Fibroblast of skin of right quadriceps (primary cell): ENCODE data around the gene PTPRU.
"Not testable (repeated sequence)": the region's sequence is repeated elsewhere in the genome, so short reads cannot be mapped to it uniquely, and the experiment has no call there.

ENCODE experiments used
- DNase-seq: peaks from one replicate; pipeline ENCODE4 v3.0.0-alpha.2; 2013

PTPRU gene

DNA sequence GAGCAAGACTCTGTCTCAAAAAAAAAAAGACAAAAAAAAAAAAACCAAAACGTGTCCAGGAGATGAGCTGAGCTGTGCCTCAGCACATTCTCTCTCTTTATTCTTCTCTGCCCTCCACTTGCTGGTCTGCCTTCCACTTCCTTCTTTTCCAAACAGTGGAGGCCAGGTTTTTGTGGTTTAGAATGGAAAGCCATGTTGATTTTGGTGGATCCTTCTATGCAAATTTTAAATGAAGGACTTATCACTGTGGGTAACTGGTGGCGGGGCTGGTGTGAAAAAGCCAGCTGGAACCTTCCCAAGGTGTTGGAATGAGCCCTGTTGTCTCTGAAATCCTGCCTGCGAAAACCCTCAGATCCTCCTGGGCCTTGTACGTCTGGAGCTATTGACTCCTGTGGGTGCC, 61.9 kb downstream of the PTPRU start:
- DNase-seq: no peak

DNA sequence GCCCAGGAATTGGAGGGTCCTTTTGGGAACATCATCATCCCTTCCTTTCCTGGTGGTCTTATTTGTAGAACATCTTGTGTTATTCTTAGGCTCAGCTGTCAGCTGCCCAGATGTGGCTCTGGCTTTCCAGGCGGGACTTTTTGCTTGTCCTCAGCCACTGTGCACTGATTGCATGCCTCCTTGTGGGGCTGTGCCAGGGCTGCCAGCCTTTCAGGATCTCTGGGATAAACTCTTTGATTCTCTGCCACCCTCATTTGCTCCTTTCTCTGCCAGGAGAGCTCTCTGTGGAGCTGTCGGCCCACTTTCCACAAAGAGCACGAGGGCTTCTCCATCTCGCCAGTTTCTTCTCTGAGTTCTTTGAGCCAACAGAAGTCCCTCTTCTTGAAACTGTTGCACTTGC, 63.1 kb downstream of the PTPRU start:
- DNase-seq: no peak

DNA sequence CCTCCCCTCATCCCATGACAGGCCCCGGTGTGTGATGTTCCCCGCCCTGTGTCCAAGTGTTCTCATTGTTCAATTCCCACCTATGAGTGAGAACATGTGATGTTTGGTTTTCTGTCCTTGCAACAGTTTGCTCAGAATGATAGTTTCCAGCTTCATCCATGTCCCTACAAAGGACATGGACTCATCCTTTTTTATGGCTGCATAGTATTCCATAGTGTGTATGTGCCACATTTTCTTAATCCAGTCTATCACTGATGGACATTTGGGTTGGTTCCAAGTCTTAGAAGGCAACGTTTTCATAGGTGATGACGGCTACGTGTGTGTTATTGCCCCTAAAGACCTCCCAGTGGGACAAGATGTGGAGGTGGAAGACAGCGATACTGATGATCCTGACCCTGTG, 65.4 kb downstream of the PTPRU start:
- not testable (repeated sequence) for DNase-seq

DNA sequence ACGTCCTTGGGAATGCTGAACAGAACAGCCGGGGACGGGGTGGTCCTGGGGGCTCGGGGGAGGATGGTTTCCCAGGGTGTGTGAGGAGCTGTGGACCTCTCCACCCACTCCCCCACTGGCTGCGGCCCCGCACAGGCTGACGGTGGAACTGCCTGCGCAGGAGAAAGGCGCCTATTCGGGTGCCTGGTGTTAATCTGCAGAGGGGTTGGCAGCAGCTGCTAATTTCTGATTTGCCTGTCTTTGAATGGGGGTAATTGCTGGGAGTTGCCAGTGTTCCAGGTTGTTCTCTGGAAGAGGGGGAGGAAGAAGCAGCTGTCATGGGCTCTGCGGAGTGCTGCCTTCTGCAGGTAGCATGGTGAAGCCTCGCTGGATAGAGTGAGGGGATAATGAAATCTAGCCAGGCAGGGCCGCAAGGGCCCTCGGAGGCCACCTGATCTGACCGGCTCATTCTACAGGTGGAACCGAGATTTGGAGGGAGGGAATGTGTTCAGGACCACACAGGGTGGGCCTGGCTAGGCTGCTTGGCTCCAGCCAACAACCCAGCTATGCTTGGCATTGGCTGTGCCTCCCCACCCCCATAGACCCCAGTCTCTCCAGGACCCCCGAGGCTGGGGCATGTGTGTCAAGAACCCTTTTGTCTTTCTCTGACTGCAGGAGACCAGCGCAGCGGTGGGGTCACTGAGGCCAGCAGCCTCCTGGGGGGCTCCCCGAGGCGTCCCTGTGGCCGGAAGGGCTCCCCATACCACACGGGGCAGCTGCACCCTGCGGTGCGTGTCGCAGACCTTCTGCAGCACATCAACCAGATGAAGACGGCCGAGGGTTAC, 67.1 kb downstream of the PTPRU start:
- no peak for DNase-seq

DNA sequence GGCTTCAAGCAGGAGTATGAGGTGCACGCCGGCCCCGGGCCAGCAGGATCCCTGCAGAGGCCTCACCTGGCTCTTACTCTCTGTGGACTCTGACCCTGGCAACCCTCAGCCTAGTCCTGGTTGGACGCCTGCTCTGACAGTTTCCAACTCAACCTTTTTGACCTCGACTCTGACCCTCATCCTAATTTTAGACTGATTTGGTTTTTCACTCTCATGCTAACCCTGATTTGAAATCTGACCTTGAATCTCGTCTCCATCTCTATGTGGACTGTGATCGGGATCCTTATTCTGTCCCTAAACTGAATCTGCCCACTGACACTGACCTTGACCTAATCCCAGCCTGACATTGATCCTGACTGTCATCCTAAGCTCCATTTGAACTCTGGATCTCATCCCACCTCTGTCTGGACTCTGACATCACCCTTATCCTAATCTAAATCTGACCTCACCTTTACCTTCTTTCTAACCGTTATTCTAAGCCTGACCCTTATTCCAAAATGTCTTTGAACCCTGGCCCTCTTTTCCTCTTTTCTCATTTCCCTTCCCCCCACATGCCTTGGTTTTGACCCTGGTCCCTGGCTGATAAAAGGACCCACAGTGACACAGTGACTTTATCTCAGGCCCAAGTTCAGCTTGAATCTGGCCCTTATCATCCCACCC, 67.8 kb downstream of the PTPRU start:
- DNase-seq: no peak

DNA sequence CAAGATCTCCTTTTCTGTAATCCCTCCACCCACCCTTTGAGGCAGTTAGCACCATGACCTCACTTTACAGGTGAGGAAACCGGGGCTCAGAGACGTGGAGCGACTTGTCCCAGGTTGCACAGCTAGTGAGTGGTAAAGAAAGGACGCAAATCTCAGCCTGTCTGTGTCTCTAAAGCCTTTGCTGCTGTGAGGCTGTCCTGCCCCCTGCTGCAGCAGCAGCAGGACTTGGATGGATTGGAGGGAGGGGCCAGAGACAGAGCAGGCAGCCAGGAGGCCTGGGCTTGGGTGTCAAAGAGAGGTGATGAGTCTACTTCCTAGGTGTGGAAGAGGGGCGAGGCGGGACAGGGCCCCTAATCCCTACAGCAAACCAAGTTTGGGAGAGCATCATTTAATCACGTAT, 69.6 kb downstream of the PTPRU start:
- no peak for DNase-seq

DNA sequence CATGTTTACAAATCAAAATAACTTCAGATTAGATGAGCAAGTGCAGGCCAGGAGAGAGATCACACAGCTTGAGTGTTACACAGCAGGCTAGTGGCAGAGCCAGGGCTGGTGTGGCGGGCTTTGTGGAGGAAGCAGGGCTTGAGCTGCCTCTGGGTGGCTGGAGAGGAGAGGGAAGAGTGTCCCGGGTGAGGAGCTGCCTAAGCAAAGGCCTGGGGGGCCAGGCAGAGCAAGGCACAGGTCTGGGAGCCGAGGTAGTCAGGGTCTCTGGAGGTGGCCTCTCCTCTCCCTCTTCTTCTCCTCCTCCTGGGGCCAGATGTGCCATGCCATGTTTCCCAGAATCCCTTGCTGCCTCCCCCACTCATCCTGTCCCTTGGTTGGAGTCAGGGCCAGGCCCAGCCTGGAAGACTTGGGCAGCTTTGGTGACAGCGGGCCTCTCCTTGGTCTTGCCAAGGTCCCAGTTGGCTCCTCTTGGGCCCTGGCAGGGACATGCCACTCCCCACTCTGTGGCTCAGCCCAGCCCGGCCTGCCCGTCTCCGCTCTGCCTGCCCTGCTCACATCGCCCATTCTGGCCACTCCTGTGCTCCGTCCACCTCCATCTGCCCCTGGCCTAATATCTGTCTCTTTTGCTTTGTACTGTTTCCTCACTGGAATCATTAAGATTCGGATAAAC, 70.3 kb downstream of the PTPRU start:
- DNase-seq: no peak

DNA sequence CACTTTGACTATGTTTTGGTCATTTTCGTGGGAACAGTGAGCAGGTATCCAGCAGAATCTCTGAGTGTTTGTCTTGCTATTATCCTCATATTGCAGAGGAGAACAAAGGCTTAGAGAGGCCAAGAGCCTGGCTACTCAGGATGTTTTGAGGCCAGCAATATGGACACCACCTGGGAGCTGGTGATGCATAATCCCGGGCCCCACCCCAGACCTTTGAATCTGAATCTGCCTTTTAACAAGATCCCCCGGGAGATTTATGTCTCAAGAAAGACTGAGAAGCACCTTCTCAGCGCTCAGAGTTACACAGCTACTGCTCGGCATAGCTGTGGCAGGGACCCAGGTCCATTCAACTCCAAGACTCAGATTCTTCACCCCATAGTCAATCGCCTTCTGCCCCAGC, 72.8 kb downstream of the PTPRU start:
- DNase-seq: no peak

DNA sequence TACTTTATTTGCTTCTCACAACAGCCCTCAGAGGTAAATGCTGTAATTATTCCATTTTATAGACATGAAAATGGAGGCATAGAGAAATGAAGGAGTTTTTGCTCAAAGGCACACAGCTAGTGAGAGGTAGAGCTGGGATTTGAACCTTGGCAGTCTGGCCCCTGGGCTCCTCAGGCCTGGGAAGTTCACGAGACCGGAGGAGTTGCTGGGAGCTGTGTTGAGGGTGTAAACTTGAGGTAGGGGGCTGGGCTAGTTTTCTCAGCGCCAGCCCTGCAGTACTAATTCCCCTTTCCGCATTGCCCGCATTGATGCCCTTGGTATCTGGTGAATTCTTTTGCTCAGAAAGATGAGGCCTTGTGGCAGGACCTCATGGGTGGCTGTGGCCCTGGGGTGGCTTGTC, 73.3 kb downstream of the PTPRU start:
- no peak for DNase-seq

DNA sequence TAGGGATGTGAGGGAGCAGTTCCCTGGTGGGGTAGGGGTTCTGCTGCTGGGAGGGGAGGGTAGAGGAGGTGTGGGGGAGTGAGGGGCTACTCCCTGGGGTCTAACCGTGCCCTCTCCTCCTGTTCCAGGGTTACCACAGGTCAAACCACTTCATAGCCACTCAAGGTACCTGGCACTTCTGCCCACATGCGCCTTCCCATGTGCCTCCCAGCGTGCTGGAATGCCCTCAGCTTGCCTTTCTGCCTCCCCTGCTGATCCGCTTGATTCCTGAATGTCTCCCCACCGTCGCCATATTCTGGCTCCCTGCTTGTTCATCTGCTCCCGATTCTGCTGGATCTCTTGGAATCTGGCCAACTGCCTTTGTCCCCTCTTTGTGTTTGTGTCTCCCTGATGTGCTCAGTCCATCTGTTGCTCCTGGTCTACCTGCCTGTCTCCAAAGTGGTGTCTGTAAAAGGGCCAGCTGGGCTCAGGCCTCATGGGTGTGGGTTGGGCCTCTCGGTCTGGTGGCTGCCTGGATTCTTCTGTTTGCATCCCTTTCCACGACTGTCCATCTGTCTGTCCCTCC, 74.4 kb downstream of the PTPRU start:
- no peak for DNase-seq

DNA sequence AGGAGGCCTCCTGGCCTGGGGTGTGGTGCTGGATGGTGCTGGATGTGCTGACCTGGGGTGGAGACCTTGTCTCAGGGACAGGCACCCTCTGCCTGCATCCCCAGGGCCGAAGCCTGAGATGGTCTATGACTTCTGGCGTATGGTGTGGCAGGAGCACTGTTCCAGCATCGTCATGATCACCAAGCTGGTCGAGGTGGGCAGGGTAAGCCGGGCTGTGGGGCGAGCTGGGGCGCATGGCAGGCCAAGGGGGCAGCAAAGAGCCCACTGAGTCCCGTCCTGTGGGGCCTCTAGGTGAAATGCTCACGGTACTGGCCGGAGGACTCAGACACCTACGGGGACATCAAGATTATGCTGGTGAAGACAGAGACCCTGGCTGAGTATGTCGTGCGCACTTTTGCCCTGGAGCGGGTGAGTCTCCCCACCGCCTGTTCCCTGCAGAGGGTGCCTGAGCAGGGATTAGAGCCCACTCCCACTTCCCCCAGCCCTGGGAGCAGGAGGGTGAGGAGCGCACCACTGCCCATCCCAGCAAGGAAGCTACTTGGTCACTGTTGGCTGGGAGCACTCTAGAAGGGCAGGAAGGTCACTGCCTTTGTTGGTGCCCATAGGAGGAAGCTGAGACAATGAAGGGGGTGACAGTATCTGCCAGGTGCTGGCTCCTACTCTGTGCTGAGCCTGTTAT, 75.2 kb downstream of the PTPRU start:
- no peak for DNase-seq

DNA sequence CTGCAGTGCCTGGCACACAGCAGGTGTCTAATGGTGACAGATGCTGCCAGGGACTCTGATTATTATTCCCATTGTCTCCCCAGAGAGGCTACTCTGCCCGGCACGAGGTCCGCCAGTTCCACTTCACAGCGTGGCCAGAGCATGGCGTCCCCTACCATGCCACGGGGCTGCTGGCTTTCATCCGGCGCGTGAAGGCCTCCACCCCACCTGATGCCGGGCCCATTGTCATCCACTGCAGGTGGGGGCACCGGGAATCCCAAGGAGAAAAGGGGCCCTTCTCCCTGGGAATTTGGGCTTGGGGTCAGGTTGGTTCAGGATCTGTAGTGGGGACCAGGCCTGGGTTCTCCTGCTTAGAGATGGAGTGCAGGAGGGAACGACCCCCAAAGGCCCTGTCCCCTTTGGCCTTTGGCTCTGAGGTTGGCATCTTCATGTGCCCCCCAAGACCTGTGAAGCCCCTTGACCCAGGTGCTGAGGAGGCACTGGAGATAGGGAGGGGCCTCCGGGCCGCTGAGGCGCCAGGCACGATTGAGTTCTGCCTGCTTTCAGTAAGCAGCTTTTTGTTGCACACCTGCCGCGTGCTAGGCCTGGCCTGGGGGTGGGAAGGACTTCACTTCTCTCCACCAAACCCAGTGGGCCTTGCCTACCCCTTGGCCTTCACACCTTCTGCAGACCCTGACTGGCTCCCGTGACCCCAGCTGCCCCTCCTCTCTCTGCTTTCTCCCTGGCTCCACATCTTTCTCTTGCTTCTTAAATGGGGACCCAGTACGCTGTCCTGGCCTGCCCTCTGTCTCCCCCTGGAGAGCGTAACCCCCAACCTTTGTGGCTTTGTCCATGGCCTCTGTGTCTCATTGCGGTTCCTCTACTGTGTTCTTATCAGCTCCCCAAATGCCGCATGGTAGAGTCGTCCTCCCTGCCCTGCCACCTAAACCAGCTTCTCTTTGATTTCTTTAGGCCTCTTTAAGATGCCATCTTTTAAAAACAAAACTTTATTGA, 76.4 kb downstream of the PTPRU start:
- DNase-seq: no peak

DNA sequence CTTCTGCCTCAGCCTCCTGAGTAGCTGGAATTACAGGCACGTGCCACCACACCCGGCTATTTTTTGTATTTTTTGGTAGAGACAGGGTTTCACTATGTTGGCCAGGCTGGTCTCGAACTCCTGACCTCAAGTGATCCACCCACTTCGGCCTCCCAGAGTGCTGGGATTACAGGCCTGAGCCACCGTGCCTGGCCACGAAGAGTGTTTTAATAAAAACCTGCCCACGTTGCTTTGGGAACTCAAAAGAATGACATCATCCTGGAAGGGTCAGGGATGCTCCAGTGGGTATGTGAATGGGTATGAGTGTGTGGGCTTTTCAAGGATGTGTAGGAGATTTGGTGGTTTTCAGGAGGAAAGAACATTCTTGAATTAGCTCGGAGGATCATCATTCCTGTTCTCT, 78.4 kb downstream of the PTPRU start:
- DNase-seq: not testable (repeated sequence)

DNA sequence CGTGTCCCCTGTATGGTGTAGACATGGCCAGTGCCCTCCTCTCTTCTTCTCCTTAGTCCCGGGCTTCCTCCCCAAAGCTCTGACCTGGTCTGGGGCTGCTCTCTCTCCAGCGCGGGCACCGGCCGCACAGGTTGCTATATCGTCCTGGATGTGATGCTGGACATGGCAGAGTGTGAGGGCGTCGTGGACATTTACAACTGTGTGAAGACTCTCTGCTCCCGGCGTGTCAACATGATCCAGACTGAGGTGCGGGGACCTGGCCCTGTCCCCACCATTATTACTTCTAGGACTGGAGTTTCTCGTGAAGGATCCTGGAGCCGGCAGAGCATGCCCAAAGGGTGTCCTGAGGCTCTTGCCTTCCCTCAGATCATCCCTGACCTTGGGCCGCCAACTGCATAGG, 78.9 kb downstream of the PTPRU start:
- no peak for DNase-seq

DNA sequence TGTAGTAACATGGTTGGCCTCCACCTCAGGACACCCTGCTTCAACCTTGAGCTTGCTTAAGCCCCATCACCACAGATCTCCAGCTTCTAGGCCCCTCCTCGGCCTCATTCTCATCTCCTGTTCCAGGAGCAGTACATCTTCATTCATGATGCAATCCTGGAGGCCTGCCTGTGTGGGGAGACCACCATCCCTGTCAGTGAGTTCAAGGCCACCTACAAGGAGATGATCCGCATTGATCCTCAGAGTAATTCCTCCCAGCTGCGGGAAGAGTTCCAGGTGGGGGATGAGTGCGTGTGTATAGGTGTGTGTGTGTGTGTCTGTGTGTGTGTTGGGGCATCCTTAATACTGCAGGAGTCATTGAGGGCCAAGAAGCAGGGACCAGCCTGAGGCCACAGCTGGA, 79.6 kb downstream of the PTPRU start:
- DNase-seq: no peak

DNA sequence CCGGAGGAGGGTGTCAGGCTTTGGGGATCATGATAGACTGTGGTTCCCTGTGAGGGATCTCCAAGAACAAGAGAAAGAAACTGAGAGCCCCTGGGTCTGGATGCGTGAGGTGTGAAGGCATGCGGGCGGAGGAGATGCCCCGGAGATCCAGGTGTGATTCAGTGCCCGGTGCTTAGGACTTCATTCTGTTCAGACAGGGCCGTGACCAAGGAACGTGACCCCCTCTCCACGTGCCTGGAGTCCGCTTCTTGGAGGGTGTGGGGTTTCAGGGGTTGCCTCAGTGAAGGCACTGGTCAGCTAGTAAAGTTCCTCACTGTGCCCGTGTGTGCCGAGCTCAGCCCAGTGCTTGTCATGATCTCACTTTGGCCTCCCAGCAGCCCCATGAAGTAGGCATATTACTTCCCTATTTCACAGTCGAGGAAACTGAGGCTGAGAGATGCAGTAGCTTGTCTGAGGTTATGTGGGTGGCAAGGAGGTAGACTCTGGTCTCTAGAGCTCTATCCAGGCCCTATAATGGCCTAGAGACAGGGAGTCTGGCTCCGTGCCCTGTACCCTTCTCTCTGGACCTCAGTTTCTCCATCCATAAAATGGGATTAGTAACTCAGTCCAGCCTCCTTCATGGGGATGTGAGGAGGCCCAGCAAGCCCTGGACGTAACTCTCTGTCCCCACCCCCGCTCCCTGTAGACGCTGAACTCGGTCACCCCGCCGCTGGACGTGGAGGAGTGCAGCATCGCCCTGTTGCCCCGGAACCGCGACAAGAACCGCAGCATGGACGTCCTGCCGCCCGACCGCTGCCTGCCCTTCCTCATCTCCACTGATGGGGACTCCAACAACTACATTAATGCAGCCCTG, 81.0 kb downstream of the PTPRU start:
- DNase-seq: no peak

DNA sequence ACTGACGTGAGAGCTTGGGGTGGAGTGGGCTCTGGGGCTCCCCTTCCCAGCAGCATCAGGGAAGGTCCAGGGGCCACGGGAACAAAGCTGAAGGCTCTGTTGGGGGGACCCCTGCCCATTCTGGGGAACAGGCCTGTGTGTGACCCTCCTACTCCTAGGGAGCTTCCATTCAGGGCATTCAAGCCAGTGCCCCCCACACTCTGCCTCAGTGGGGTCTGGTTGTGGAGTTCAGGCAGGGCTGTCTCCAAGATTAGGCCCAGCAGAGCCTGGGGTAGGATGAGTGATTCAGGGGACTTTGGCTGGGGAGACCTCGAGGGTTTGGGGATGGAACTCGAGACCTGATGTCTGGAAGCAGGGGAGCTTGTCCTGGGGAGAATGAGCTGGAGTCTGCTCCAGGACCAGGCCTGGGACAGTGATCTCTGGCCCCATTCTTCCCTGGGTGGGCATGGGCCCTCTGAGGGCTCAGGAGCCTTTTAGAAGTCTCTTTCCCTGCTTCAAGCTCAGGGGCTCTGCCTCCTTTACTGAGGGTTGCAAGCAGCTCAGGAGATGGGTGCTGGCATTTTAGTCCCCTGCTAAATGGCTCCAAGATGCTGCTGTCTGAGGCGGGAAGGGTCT, 81.7 kb downstream of the PTPRU start:
- DNase-seq: no peak

DNA sequence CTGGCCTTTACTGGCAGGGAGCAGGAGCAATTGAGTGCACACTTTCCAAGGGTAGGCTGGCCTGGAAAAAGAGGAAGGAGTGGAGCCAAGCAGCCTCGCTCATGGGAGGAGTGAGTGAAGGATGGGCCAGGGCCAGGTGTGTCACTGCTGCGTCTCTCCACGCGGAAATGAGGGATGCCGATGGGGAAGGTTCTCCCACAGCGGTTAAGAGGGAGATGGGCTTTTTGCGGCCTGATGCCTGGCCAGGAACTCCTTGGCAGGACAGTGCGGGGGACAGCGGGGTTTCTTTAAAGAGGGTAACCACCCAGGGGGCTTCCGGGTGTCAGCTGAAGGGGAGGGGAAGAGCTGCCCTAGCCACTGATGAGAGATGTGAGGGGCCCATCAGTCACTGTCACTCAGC, 82.4 kb downstream of the PTPRU start:
- DNase-seq: no peak

DNA sequence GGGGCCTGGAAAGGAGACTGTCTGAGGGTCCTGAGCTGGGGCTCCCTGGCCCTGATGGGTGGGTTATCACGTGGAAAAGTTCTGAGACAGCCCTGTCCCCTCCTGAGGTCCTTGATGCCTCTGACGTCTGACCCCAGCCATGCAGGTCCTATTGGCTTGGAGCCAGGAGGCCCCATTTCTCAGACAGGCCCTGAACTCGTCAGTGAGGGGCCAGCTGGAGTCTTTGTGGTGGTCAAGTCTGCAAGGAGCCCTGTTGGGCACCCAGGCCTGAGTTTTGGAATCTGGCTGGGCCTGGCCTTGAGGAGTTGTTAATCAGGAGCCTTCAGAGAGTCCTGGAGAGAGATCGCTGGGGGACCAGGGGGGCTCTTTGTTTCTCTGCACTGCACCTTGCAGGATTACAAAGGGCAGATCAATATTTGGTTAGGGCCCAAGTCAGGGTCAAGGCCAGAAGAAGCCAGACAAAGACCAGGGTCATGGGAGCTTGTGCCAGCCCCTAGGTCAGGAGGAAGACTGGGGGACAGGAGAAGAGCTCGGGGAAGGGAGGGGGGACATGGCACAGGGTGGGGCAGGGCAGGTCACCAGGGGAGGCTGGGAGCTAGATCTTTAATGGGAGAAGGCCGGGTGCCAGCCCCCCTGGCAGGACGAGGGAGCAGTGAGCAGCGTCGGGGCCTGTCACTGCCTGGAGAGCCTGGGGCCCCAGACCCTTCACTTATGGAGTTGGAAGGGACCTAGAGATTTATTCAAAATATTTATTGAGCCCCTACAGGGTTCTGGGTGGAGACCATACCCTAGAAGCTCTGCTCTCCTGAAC, 83.2 kb downstream of the PTPRU start:
- no peak for DNase-seq
